HG03045 (cell line): ENCODE measurements around the gene PRSS16.

Experiments used
- ATAC-seq: cut with Tn5 transposase; IDR thresholded peaks from one replicate; pipeline ENCODE4 v1.9.1; 2021; ENCODE audit warnings: mild to moderate bottlenecking, moderate library complexity; ENCODE audit not compliant: unreplicated experiment

Gene PRSS16

DNA sequence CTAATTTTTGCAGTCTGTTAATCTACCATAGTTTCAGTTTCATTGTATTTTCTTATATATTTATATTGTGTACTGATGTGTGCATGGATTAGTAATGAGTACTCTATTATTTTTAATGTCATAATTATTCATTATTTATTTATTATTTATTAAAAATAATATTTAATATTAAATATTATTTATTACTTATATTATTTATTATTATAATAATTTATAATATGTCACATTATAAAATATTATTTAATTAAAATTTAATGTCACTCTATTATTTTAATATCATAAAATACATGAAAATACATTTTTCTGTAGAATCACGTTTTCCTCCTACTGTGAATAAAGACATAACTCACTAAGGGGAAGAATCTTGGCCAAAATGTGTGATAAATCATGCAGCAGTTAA lies 34.1 kb downstream of the PRSS16 start:
- ATAC-seq, result no peak

- ATAC-seq, result no peak
Measured at GRCh38 chr6:27283279-27283678, 35.8 kb downstream of the PRSS16 start.

DNA sequence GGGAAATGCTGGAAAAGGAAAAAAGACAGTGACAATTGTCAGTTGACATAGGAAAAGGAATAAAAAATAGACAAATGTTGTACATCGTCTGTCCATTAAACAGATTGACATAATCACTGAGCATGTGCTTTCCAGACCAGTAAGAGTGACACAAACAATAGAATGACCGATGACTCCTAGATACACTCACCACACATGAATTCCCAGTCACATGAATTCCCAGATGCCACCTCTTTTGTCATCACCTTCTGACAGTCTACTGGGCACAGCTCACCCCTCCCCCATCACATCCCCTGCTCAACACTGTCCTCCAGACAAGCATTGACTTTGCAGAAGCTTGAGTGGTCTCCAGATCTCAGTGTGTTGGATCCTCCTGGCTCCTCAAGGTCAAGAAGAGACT lies 38.6 kb downstream of the PRSS16 start:
- no peak for ATAC-seq

DNA sequence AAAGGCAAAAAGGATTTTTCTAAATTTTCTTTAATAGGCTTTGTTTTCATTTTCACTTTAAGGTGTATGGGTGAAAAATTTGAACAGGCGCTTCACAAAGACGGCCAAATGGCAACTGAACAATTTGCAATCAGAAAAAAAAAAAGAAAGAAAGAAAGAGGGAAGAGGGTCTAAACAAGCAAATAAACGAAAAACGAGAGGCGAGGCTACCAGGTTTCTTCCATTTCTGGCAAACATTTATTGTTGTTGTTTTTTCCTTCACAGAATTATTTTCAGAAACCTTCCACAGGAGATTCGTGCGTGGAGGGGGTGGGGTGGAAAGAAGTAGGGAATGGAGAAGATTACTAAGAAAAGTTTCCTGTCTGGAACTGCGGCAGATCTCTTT lies 40.2 kb downstream of the PRSS16 start:
- no peak for ATAC-seq

- no peak for ATAC-seq
Measured at GRCh38 chr6:27288136-27289044, 40.9 kb downstream of the PRSS16 start.

GRCh38 chr6:27290065-27290849 lies 42.8 kb downstream of the PRSS16 start:
- no peak for ATAC-seq

DNA sequence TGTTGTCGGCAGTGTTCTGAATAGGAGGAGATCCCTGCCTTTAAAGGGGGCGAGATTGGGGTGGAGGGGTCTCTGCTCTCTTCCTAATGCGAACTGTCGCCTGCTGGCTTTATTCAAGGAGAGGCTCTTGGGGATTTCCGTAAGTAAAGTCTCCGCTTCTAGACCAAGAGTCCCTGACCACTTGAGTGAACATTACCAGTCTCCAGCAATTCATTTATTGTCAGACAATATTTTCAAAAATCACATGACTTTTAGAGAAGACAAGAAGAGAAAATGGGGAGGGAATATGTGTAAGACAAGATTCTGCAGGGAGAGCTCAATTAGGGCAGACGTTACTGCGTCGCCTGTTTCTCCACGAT lies 43.3 kb downstream of the PRSS16 start:
- no peak for ATAC-seq

DNA sequence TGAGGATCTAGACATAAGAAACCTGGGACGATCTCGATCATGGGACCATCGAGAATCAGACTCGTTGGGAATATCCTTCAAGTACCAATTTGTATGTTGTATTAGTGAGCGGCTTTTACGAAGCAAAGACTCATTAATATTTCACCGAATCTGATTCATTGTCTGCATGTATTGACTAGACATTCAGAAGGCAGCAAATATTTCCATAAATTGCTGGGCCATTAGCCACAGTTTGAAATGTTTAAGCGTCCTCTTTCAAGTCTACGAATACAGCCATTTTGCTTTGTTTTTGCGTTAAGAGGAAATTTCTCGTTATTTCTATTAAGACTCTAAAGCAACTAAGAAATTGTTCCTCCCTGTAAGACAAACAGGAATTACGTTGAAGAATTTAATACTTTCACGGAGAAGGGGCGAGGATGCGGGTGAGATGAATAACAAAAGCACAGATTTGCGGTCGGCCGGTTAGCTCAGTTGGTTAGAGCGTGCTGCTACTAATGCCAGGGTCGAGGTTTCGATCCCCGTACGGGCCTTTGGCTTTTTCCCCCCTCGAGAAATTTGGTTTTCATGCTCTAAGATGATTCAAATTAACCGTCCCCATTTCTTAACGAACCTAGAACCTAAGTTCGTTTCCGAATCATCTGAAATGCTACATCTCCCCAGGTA lies 46.1 kb downstream of the PRSS16 start:
- no peak for ATAC-seq

DNA sequence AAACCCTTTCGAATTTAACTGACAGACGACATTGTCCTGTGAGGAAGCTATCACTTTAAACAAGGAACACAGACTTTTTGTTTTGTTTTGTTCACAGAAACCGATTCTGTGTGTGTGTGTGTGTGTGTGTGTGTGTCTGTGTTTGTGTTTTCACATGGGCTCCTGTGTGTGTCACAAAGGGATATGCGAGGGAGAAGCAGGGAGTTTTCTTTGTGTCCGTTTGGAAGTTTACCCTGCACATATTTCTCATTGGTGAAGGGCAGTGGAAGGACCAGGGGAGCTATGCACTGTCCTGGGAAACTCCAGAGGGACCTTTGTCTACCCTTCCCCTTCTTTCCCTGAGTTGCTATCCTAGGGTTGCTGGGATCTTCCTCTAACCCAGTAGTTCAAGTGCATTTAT lies 46.9 kb downstream of the PRSS16 start:
- no peak for ATAC-seq

GRCh38 chr6:27295301-27296079 lies 48.0 kb downstream of the PRSS16 start:
- no peak for ATAC-seq

GRCh38 chr6:27296106-27296783 lies 48.7 kb downstream of the PRSS16 start:
- no peak for ATAC-seq

GRCh38 chr6:27297484-27297856 lies 50.0 kb downstream of the PRSS16 start:
- no peak for ATAC-seq

- no peak for ATAC-seq
Measured at GRCh38 chr6:27297857-27298730, 50.6 kb downstream of the PRSS16 start.

DNA sequence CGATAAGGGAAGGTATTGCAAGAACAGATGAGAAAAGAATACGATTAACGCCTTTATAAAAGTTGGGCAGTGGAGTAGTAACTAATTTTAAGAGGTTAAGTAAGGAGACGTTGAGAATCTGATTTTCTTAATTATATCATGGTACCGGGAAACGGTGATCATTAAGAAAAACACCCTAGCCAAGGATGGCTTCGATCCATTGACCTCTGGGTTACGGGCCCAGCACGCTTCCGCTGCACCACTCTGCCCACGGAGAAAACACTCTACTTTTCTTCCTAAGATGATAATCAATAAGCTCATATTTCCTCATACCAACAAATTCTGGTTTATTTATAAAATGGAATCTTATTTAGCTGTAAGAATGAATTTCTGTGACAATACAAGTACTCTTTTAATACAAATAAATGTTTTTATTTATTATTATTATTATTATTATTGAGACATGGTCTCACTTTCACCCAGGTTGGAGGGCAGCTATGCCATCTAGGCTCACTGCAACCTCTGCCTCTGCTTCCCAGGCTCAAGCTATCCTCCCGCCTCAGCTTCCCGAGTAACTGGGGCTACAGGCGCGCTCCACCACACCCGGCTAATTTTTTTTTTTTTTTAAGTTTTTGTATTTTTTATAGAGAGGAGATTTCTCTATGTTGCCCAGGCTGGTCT lies 56.2 kb downstream of the PRSS16 start:
- no peak for ATAC-seq
